H9 (cell line): ENCODE results near the gene NEK5. TPM values are rescaled to one million over a fixed set of nuclear protein-coding genes. Genes with fewer than 3 reads are reported as not detected.

ENCODE experiments used
- DNase-seq: peaks from one replicate; pipeline ENCODE4 v3.0.0-alpha.2; 2017
- H2AFZ ChIP-seq: one replicate; pipeline ENCODE4 v1.6.1; 2013; ENCODE audit warnings: mild to moderate bottlenecking, low read length, control low read depth, moderate library complexity
- H2AK5ac ChIP-seq: 2 replicates; pipeline ENCODE4 v1.6.1; 2013; ENCODE audit warnings: low read length, control low read depth, mixed read lengths; ENCODE audit not compliant: insufficient read length
- H2BK120ac ChIP-seq: one replicate; pipeline ENCODE4 v1.6.1; 2013; ENCODE audit warnings: low read depth, mild to moderate bottlenecking, low read length, control low read depth, inconsistent platforms; ENCODE audit not compliant: poor library complexity, severe bottlenecking
- H2BK12ac ChIP-seq: 2 replicates; pipeline ENCODE4 v1.6.1; 2013; ENCODE audit warnings: low read length, control low read depth, mixed read lengths, low read depth; ENCODE audit not compliant: insufficient read length
- H2BK15ac ChIP-seq: 2 replicates; pipeline ENCODE4 v1.6.1; 2013; ENCODE audit warnings: low read depth, low read length, control low read depth
- H2BK20ac ChIP-seq: one replicate; pipeline ENCODE4 v1.6.1; 2013; ENCODE audit warnings: low read depth, mild to moderate bottlenecking, low read length, control low read depth, inconsistent platforms; ENCODE audit not compliant: poor library complexity, severe bottlenecking
- H2BK5ac ChIP-seq: 2 replicates; pipeline ENCODE4 v1.6.1; 2013; ENCODE audit warnings: low read length, control low read depth, mixed read lengths; ENCODE audit not compliant: insufficient read length
- H3K14ac ChIP-seq: 2 replicates; pipeline ENCODE4 v1.6.1; 2013; ENCODE audit warnings: low read length, control low read depth; ENCODE audit not compliant: insufficient read depth
- H3K18ac ChIP-seq: 2 replicates; pipeline ENCODE4 v1.6.1; 2013; ENCODE audit warnings: low read depth, mild to moderate bottlenecking, mixed read lengths, low read length, control low read depth; ENCODE audit not compliant: insufficient read length
- H3K23ac ChIP-seq: 2 replicates; pipeline ENCODE4 v1.6.1; 2013; ENCODE audit warnings: low read length, control low read depth, mixed read lengths, low read depth; ENCODE audit not compliant: insufficient read length
- H3K23me2 ChIP-seq: 2 replicates; pipeline ENCODE4 v1.6.1; 2013; ENCODE audit warnings: low read depth, mild to moderate bottlenecking, mixed read lengths, low read length, control low read depth; ENCODE audit not compliant: insufficient read length, poor library complexity, severe bottlenecking
- H3K27ac ChIP-seq: 2 replicates; pipeline ENCODE4 v1.5.1; 2013; ENCODE audit warnings: low read length, control low read depth, mixed read lengths, low read depth; ENCODE audit not compliant: insufficient read length
- H3K27me3 ChIP-seq: 2 replicates; pipeline ENCODE4 v1.6.1; 2013; ENCODE audit warnings: low read length, control low read depth, inconsistent platforms; ENCODE audit not compliant: insufficient read depth
- H3K4ac ChIP-seq: 2 replicates; pipeline ENCODE4 v1.6.1; 2013; ENCODE audit warnings: low read depth, mild to moderate bottlenecking, control low read depth, inconsistent platforms, low read length, moderate library complexity
- H3K4me1 ChIP-seq: 2 replicates; pipeline ENCODE4 v1.6.1; 2013; ENCODE audit warnings: low read length, control low read depth, inconsistent platforms; ENCODE audit not compliant: insufficient read depth
- H3K4me2 ChIP-seq: 2 replicates; pipeline ENCODE4 v1.6.1; 2013; ENCODE audit warnings: low read length, control low read depth, mixed read lengths; ENCODE audit not compliant: insufficient read length, insufficient read depth
- H3K56ac ChIP-seq: 2 replicates; pipeline ENCODE4 v1.6.1; 2013; ENCODE audit warnings: low read depth, mild to moderate bottlenecking, mixed read lengths, low read length, control low read depth; ENCODE audit not compliant: insufficient read length
- H3K79me1 ChIP-seq: 2 replicates; pipeline ENCODE4 v1.6.1; 2013; ENCODE audit warnings: low read depth, mild to moderate bottlenecking, moderate library complexity, low read length, control low read depth, inconsistent platforms; ENCODE audit not compliant: insufficient read depth, poor library complexity, severe bottlenecking
- H3K79me2 ChIP-seq: 2 replicates; pipeline ENCODE4 v1.6.1; 2013; ENCODE audit warnings: low read length, control low read depth, inconsistent platforms; ENCODE audit not compliant: insufficient read depth
- H3K9ac ChIP-seq: 2 replicates; pipeline ENCODE4 v1.6.1; 2013; ENCODE audit warnings: low read length, control low read depth, mixed read lengths; ENCODE audit not compliant: insufficient read length; ENCODE audit errors: extremely low read depth
- H3K9me3 ChIP-seq: one replicate; pipeline ENCODE4 v1.6.1; 2013; ENCODE audit warnings: low read depth, low read length, inconsistent platforms; ENCODE audit not compliant: control insufficient read depth
- H3T11ph ChIP-seq: one replicate; pipeline ENCODE4 v1.6.1; 2013; ENCODE audit warnings: mild to moderate bottlenecking, low read length, control low read depth, inconsistent platforms
- H4K20me1 ChIP-seq: one replicate; pipeline ENCODE4 v1.6.1; 2013; ENCODE audit not compliant: control insufficient read depth, insufficient read length, insufficient read depth
- H4K5ac ChIP-seq: 2 replicates; pipeline ENCODE4 v1.6.1; 2013; ENCODE audit warnings: low read depth, mild to moderate bottlenecking, mixed read lengths, low read length, control low read depth; ENCODE audit not compliant: insufficient read length
- H4K8ac ChIP-seq: replicated peaks from 2 replicates; pipeline ENCODE4 v1.6.1; 2013; ENCODE audit warnings: low read length, control low read depth, mixed read lengths, low read depth; ENCODE audit not compliant: insufficient read length
- H4K91ac ChIP-seq: 2 replicates; pipeline ENCODE4 v1.6.1; 2013; ENCODE audit warnings: low read depth, mild to moderate bottlenecking, moderate library complexity, mixed read lengths, low read length, control low read depth; ENCODE audit not compliant: insufficient read length
- H3K27ac Mint-ChIP-seq, 3 experiments: 2 replicates in 2 of 3; 3 replicates in 1 of 3; pipeline ENCODE4 v1.8.0; 2020 to 2021; ENCODE audit warnings: mixed read lengths in 3 of 3, mild to moderate bottlenecking in 1 of 3, moderate library complexity in 1 of 3
- H3K27me3 Mint-ChIP-seq: 2 replicates; pipeline ENCODE4 v1.8.0; 2021; ENCODE audit warnings: low read depth, mild to moderate bottlenecking, moderate library complexity, mixed read lengths
- H3K36me3 Mint-ChIP-seq, 3 experiments: 2 replicates in 2 of 3; 3 replicates in 1 of 3; pipeline ENCODE4 v1.8.0; 2020 to 2021; ENCODE audit warnings: low read depth in 3 of 3, mixed read lengths in 3 of 3; ENCODE audit not compliant: insufficient read depth in 1 of 3
- H3K4me1 Mint-ChIP-seq, 2 experiments: 2 replicates each; pipeline ENCODE4 v1.8.0; 2020; ENCODE audit warnings: mixed read lengths in 2 of 2
- H3K4me3 Mint-ChIP-seq, 2 experiments: 2 replicates in 1 of 2; 3 replicates in 1 of 2; pipeline ENCODE4 v1.8.0; 2020 to 2021; ENCODE audit warnings: mild to moderate bottlenecking in 2 of 2, mixed read lengths in 2 of 2, moderate library complexity in 1 of 2
- H3K9me3 Mint-ChIP-seq, 2 experiments: 2 replicates in 1 of 2; 3 replicates in 1 of 2; pipeline ENCODE4 v1.8.0; 2020; ENCODE audit warnings: mild to moderate bottlenecking in 2 of 2, mixed read lengths in 2 of 2, moderate library complexity in 1 of 2
- WGBS: extraction: QIAGEN DNeasy Blood & Tissue Kit; methylation state at CpG from one replicate; pipeline ENCODE4 v1.1.7; 2013; ENCODE audit warnings: missing lambda C conversion rate, low lambda C conversion rate, mixed read lengths; ENCODE audit not compliant: insufficient read length; ENCODE audit errors: extremely low coverage; 5-methylcytosine and 5-hydroxymethylcytosine counted together
- total RNA-seq: library from RNA; stranded (reverse); gene quantifications from 2 replicates; pipeline ENCODE4 v1.2.1, GENCODE V29; 2021
- TF ChIP-seq, protein P1 (sequence below): fragments of 200-600 bp; sonication (generic); conservative IDR thresholded peaks from 3 replicates; pipeline ENCODE4 v1.8.0; 2021; ENCODE audit warnings: antibody characterized with exemption, mild to moderate bottlenecking

The NEK5 gene
- total RNA-seq, 1 experiment from 2014 or later: 0.26 TPM

DNA sequence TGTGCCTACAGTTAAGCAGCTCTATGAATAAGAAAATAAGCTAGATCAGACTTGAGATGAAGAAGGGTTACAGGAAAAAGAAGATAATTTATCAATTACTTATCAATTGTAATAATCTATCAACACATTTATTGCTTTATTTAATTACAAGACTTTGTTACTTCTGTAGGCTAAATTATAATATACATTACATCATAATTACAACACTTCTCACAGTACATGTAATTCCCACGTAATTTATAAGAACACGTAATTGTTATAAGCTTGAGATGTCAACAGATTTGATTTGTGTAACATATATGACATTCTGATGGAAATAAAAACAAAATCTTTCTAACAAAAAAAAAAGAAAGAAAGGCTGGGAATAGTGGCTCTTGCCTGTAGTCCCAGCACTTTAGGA is 36.8 kb downstream of the NEK5 start:
- H3K36me3 Mint-ChIP-seq: peaks cover 0 to 9% (median 0%) of the 10 kb centered on the region in 3 experiments; a peak in 2 of 7 replicates
- H3K27ac ChIP-seq: no peak overlapping the region

More for the DNA sequence above, 36.8 kb downstream of the NEK5 start:
- Histone ChIP-seq H3K9me3 (no peaks in the 10 kb centered on the region), H3K79me1 (no peaks in the 10 kb centered on the region), H2BK12ac (no peak overlapping the region), H3K4me1 (no peaks in the 10 kb centered on the region), H2BK15ac (no peak overlapping the region), H4K20me1 (no peaks in the 10 kb centered on the region), H2AFZ (no peak overlapping the region), H3K79me2 (no peaks in the 10 kb centered on the region), H2BK120ac (no peak overlapping the region), H3K4me2 (no peak overlapping the region), H3K23me2 (no peaks in the 10 kb centered on the region), H3K18ac (no peak overlapping the region), H4K8ac (no peak overlapping the region), H3K23ac (no peak overlapping the region), H4K91ac (no peak overlapping the region), H2BK5ac (no peak overlapping the region), H2BK20ac (no peak overlapping the region), H2AK5ac (no peak overlapping the region), H3K9ac (no peak overlapping the region), H4K5ac (no peak overlapping the region), H3K4ac (no peak overlapping the region), H3K27me3 (no peaks in the 10 kb centered on the region), H3T11ph (no peak overlapping the region), H3K14ac (no peak overlapping the region), H3K56ac (no peak overlapping the region)
- Mint-ChIP-seq H3K9me3 (peaks cover 6 to 7% of the 10 kb centered on the region in 2 experiments), H3K27ac (no peak overlapping the region), H3K4me1 (peaks cover 0 to 1% of the 10 kb centered on the region in 2 experiments; a peak in 2 of 4 replicates), H3K27me3 (peaks cover 2% of the 10 kb centered on the region; the same call in 1 of the 2 replicates), H3K4me3 (no peak overlapping the region)
- TF ChIP-seq, protein P1, sequence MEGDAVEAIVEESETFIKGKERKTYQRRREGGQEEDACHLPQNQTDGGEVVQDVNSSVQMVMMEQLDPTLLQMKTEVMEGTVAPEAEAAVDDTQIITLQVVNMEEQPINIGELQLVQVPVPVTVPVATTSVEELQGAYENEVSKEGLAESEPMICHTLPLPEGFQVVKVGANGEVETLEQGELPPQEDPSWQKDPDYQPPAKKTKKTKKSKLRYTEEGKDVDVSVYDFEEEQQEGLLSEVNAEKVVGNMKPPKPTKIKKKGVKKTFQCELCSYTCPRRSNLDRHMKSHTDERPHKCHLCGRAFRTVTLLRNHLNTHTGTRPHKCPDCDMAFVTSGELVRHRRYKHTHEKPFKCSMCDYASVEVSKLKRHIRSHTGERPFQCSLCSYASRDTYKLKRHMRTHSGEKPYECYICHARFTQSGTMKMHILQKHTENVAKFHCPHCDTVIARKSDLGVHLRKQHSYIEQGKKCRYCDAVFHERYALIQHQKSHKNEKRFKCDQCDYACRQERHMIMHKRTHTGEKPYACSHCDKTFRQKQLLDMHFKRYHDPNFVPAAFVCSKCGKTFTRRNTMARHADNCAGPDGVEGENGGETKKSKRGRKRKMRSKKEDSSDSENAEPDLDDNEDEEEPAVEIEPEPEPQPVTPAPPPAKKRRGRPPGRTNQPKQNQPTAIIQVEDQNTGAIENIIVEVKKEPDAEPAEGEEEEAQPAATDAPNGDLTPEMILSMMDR: no peak
- DNase-seq: no peak
- WGBS: no CpG with 5 or more reads among the region's 2 CpGs
